Loucy (cell line): Measurements from ENCODE around the gene LUZP2.

Source experiments
- CTCF ChIP-seq: fragments of 200-600 bp; sonication (generic); conservative IDR thresholded peaks from 2 replicates; pipeline ENCODE4 v1.5.1; 2014; ENCODE audit warnings: mild to moderate bottlenecking, antibody characterized with exemption, low read length
- EZH2phosphoT487 ChIP-seq: fragments of 200-600 bp; IDR thresholded peaks from 2 replicates; pipeline ENCODE4 v1.6.1; 2018; ENCODE audit warnings: antibody characterized with exemption, mild to moderate bottlenecking, moderate library complexity, borderline replicate concordance

GRCh38 chr11:24470431-24470830 lies 26.4 kb upstream of the LUZP2 start:
- TF ChIP-seq CTCF, result no peak
- TF ChIP-seq EZH2phosphoT487, result no peak
